Measurements from ENCODE around the gene SLC25A19. TPM values are rescaled to one million over a fixed set of nuclear protein-coding genes. Genes with fewer than 3 reads are reported as not detected.
"Not testable (repeated sequence)": the region's sequence is repeated elsewhere in the genome, so short reads cannot be mapped to it uniquely, and the experiment has no call there.

The SLC25A19 gene
- total and polyA plus RNA-seq, 9 of the 15 experiments (the other 6 are each of a cell fraction or from before 2014, with no cell fraction given), result 33.4 to 76.6 (median 55.3) TPM

DNA sequence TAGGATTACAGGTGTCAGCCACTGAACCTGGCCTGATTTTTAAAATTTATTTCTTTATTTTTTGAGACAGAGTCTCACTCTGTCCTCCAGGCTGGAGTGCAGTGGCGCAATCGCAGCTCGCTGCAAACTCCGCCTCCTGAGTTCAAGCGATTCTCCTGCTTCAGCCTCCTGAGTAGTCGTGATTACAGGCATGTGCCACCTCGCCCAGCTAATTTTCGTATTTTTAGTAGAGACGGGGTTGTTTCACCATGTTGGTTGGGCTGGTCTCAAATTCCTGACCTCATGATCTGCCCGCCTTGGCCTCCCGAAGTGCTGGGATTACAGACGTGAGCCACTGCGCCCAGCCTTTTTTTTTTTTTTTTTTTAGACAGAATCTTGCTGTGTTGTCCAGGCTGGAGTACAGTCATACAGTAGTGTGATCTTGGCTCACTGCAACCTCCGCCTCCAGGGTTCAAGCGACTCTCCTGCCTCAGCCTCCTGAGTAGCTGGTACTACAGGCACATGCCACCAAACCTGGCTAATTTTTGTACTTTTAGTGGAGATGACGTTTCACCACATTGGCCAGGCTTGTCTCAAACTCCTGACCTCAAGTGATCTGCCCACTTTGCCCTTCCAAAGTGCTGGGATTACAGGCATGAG lies 3.7 kb upstream of the SLC25A19 start:
- H3K9me1 ChIP-seq (ENCODE audit: control insufficient read depth, insufficient read depth, low read length); in situ Hi-C loops (cut with MboI): not testable (repeated sequence)

More for the DNA sequence above, 3.7 kb upstream of the SLC25A19 start:
- H4K20me1 ChIP-seq (replicated peaks; ENCODE audit: control insufficient read depth, insufficient read depth, low read length); H3K4me3 ChIP-seq; H3K9ac ChIP-seq (ENCODE audit: insufficient read depth in 1 of 2, low read depth in 2 of 2, low read length in 2 of 2); BruUV-seq (replicated peaks); H3K4me2 ChIP-seq (ENCODE audit: insufficient read depth, low read length); intact Hi-C loops (cut with micrococcal nuclease); ATAC-seq; H3K9me3 ChIP-seq (replicated peaks; ENCODE audit: control insufficient read depth, insufficient read depth, low read depth, low read length); H3K27me3 ChIP-seq (ENCODE audit: control insufficient read depth in 2 of 2, insufficient read depth in 2 of 2, low read length in 2 of 2); H3K27ac ChIP-seq (ENCODE audit: extremely low read depth, low read depth, low read length); FAIRE-seq; H3K36me3 ChIP-seq (ENCODE audit: control insufficient read depth, insufficient read depth, low read length); DNase-seq (ENCODE audit: extremely low read depth in 1 of 4, low spot score in 3 of 4); H3K4me1 ChIP-seq (replicated peaks in 1 of 2; ENCODE audit: control insufficient read depth in 2 of 2, insufficient read depth in 2 of 2, low read length in 2 of 2): not testable (repeated sequence)
- TF ChIP-seq NRF1 (conservative IDR thresholded peaks at IDR 0.05 in 1 of 2, IDR thresholded peaks at IDR 0.05 in 1 of 2) (0 out of 4 replicates have a peak, but pooled peaks of 1 of the 2 experiments have one; percentile 13), ZNF121 (CRISPR knock-in tag; conservative IDR thresholded peaks at IDR 0.05) (peak; percentile 36; the same call in 1 of the 2 replicates), CEBPB (tag; IDR thresholded peaks at IDR 0.05) (peak; percentile 90)
- TF ChIP-seq, protein P1, sequence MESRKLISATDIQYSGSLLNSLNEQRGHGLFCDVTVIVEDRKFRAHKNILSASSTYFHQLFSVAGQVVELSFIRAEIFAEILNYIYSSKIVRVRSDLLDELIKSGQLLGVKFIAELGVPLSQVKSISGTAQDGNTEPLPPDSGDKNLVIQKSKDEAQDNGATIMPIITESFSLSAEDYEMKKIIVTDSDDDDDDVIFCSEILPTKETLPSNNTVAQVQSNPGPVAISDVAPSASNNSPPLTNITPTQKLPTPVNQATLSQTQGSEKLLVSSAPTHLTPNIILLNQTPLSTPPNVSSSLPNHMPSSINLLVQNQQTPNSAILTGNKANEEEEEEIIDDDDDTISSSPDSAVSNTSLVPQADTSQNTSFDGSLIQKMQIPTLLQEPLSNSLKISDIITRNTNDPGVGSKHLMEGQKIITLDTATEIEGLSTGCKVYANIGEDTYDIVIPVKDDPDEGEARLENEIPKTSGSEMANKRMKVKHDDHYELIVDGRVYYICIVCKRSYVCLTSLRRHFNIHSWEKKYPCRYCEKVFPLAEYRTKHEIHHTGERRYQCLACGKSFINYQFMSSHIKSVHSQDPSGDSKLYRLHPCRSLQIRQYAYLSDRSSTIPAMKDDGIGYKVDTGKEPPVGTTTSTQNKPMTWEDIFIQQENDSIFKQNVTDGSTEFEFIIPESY (CRISPR knock-in tag; IDR thresholded peaks at IDR 0.05), result 0 out of 2 replicates have a peak, but pooled peaks have one; percentile 29
- CTCF ChIA-PET (ENCODE audit: low intra/inter-chr PET ratio), result interaction anchor here (0.6 kb wide), 1 partner anchor 113 kb away, joined by 3 read pairs; the partner anchor contains the start of gene GRB2
- 62% methylated on average over 13 of the region's 16 CpGs for WGBS (ENCODE audit: insufficient coverage, low coverage, missing lambda C conversion rate)
- POLR2A ChIA-PET, result interaction anchor here (0.6 to 0.8 kb wide), 2 partner anchors 11 to 336 kb away, joined by 3 to 7 read pairs; no protein-coding TSS in a partner anchor
- H3K79me2 ChIP-seq (ENCODE audit: control insufficient read depth, insufficient read depth, low read length), result peaks cover 12% of the 10 kb centered on the region
- 0 out of 2 replicates have a peak overlapping the region, but pooled peaks have one; percentile 25 for H2AFZ ChIP-seq (ENCODE audit: low read depth, low read length)
